Parathyroid adenoma (tissue), 2 donors: ENCODE results near the gene NRROS.

ENCODE experiments used
- H2AFZ ChIP-seq: fragments of 300-600 bp; sonication (generic); one replicate; pipeline ENCODE4 v1.7.0; 2017; ENCODE audit warnings: antibody characterized with exemption, mild to moderate bottlenecking
- H3K27ac ChIP-seq: fragments of 300-600 bp; sonication (generic); one replicate; pipeline ENCODE4 v1.7.0; 2017
- H3K27me3 ChIP-seq: fragments of 300-600 bp; sonication (generic); one replicate; pipeline ENCODE4 v1.7.0; 2017; ENCODE audit warnings: low read length; ENCODE audit not compliant: control insufficient read depth, insufficient read depth
- H3K36me3 ChIP-seq: fragments of 300-600 bp; sonication (generic); one replicate; pipeline ENCODE4 v1.7.0; 2017; ENCODE audit warnings: low read length; ENCODE audit not compliant: control insufficient read depth, insufficient read depth
- H3K4me1 ChIP-seq: fragments of 300-600 bp; sonication (generic); one replicate; pipeline ENCODE4 v1.7.0; 2017; ENCODE audit warnings: control low read depth
- H3K4me2 ChIP-seq: fragments of 300-600 bp; sonication (generic); one replicate; pipeline ENCODE4 v1.7.0; 2017; ENCODE audit warnings: low read length
- H3K4me3 ChIP-seq: fragments of 300-600 bp; sonication (generic); one replicate; pipeline ENCODE4 v1.7.0; 2017; ENCODE audit warnings: low read depth, low read length
- H3K79me2 ChIP-seq: fragments of 300-600 bp; sonication (generic); one replicate; pipeline ENCODE4 v1.7.0; 2017; ENCODE audit warnings: control low read depth
- H3K9ac ChIP-seq: fragments of 300-600 bp; sonication (generic); one replicate; pipeline ENCODE4 v1.7.0; 2017; ENCODE audit warnings: mild to moderate bottlenecking
- H3K9me3 ChIP-seq: fragments of 300-600 bp; sonication (generic); one replicate; pipeline ENCODE4 v1.7.0; 2017; ENCODE audit warnings: low read length; ENCODE audit not compliant: control insufficient read depth
- CTCF ChIP-seq: fragments of 300-600 bp; sonication (generic); IDR thresholded peaks from one replicate; pipeline ENCODE4 v1.7.0; 2017; ENCODE audit warnings: antibody characterized with exemption, mild to moderate bottlenecking
- donor health status: primary hyperparathyroidism.

NRROS gene

GRCh38 chr3:196706327-196706726 lies 66.8 kb downstream of the NRROS start:
- Histone ChIP-seq H3K27me3 (no peaks in the 10 kb centered on the region), H3K27ac (no peak overlapping the region)

GRCh38 chr3:196706731-196707130 lies 67.2 kb downstream of the NRROS start:
- no peaks in the 10 kb centered on the region for H3K36me3 ChIP-seq
- no peaks in the 10 kb centered on the region for H3K27me3 ChIP-seq
- no peak overlapping the region for H3K9ac ChIP-seq
- H3K4me1 ChIP-seq = no peaks in the 10 kb centered on the region
- no peak overlapping the region for H3K4me2 ChIP-seq
- no peak for TF ChIP-seq CTCF
- H3K27ac ChIP-seq = no peak overlapping the region
- H3K9me3 ChIP-seq = no peaks in the 10 kb centered on the region
- H3K79me2 ChIP-seq = no peaks in the 10 kb centered on the region
- H2AFZ ChIP-seq = no peak overlapping the region
- H3K4me3 ChIP-seq = no peak overlapping the region

More at GRCh38 chr3:196706327-196706726, 66.8 kb downstream of the NRROS start:
- Histone ChIP-seq H3K36me3 (no peaks in the 10 kb centered on the region), H3K9ac (no peak overlapping the region), H3K4me1 (no peaks in the 10 kb centered on the region), H3K9me3 (no peaks in the 10 kb centered on the region), H2AFZ (no peak overlapping the region), H3K4me2 (no peak overlapping the region), H3K4me3 (no peak overlapping the region), H3K79me2 (no peaks in the 10 kb centered on the region)
- TF ChIP-seq CTCF = no peak

- no peak overlapping the region for H2AFZ ChIP-seq
- no peak overlapping the region for H3K9ac ChIP-seq
- H3K27me3 ChIP-seq = no peaks in the 10 kb centered on the region
- no peaks in the 10 kb centered on the region for H3K4me1 ChIP-seq
- no peaks in the 10 kb centered on the region for H3K36me3 ChIP-seq
- H3K9me3 ChIP-seq = no peaks in the 10 kb centered on the region
- no peak for TF ChIP-seq CTCF
- H3K79me2 ChIP-seq = no peaks in the 10 kb centered on the region
- H3K4me2 ChIP-seq = no peak overlapping the region
- H3K4me3 ChIP-seq = no peak overlapping the region
- no peak overlapping the region for H3K27ac ChIP-seq
These were observed 68.1 kb downstream of the NRROS start for GRCh38 chr3:196707566-196707965.

- H3K9me3 ChIP-seq = no peaks in the 10 kb centered on the region
- no peaks in the 10 kb centered on the region for H3K27me3 ChIP-seq
- no peak overlapping the region for H3K4me3 ChIP-seq
- no peak overlapping the region for H2AFZ ChIP-seq
- H3K27ac ChIP-seq = no peak overlapping the region
- no peaks in the 10 kb centered on the region for H3K36me3 ChIP-seq
- TF ChIP-seq CTCF = no peak
- no peaks in the 10 kb centered on the region for H3K79me2 ChIP-seq
- no peak overlapping the region for H3K9ac ChIP-seq
- no peaks in the 10 kb centered on the region for H3K4me1 ChIP-seq
- H3K4me2 ChIP-seq = no peak overlapping the region
These were observed 69.0 kb downstream of the NRROS start for GRCh38 chr3:196708467-196708866.
